Activated T-cell treated with anti-CD3 and anti-CD28 coated beads, Interleukin-2, amount 50 U/mL, for 1 hour (primary cell): ENCODE measurements around the gene KIAA0825.

Source experiments
- DNase-seq: peaks from one replicate; pipeline ENCODE4 v3.0.0-alpha.2; 2020

Gene KIAA0825

DNA sequence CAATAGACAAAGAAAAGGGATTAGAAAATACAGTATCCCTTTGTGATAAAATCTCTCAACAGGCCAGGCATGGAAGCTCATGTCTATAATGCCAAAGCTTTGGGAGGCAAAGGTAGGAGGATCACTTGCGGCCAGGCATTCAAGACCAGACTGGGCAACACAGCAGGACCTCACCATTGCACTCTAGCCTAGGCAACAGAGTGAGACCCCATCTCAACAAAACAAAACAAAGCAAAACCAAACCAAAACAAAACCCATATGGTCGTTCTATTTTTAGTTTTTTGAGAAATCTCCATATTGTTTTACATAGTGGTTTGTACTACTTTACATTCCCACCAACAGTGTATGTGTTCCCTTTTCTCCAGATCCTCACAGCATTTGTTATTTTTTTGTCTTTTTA, 193.0 kb downstream of the KIAA0825 start:
- DNase-seq: no peak

DNA sequence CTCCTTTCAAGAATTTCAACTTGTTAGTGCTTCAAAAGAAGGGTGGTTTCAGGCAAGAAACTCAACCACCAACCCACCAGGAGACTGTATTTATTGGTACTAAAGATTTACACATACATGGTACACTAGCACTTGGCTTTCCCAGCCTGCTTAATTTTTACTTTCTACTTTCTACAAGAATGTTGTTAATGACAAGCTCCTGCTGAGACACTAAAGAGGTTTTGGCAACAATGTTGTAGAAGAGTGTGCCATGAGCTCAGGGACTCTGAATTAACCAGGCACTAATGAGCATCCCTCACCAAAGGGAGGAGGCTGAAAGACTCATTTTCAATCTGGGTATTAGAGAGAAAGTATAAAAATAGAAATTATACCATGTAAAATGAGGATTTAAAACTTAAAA, 195.0 kb downstream of the KIAA0825 start:
- no peak for DNase-seq

DNA sequence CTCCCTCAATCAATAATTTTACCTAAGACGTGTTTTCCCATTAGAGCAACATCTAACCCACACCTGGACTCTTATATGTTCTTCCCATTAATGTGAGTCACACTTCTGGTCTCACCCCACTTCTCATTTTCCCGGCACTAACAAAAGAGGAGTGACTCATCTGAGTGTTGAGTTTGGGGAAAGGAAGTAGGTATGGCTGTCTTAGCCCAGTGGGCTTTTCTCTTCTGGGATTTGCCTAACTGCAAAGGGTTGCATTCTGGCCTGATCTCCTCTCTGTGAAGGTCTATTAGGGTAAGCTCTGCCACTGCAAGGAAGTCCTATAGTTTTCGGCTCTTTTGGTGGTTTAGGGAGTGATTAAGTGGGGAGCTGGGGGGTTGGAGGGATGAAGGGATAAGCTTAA, 195.6 kb downstream of the KIAA0825 start:
- no peak for DNase-seq

DNA sequence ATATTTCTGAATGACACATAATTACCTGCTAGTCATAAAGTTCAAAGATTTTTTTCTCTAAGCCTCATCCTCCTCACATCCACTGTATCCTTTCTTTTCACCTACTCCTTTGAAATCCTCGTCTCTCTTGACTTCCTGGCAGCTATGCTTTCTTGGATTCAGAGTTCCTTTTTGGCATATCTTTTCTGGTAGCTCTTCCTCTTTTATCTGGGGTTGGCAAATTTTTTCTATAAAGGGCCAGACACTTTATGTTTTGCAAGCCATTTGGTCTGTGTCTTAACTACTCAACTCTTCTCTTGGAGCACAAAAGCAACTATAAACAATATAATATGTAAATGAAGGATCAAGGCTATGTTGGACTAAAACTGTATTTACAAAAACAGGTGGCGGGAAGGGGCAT, 197.5 kb downstream of the KIAA0825 start:
- DNase-seq: no peak

DNA sequence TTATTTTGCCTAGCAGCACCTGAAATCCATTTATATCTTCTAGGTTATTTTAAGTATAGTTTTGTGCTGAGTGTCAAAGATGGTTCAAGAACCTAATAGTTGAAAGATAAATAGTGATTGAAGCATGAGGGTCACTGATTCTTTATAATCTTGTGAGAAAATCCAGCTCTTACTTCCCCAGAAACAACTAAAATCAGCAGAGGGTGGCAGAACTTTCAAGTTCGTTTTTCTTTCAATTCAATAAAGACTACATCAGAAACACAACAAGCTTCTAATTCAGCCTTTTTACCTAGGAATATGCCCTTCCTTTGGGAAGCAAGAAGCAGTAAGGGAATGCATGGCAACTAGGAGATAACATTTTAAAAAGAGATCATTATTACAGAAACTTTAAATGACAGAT, 202.6 kb downstream of the KIAA0825 start:
- DNase-seq: no peak

DNA sequence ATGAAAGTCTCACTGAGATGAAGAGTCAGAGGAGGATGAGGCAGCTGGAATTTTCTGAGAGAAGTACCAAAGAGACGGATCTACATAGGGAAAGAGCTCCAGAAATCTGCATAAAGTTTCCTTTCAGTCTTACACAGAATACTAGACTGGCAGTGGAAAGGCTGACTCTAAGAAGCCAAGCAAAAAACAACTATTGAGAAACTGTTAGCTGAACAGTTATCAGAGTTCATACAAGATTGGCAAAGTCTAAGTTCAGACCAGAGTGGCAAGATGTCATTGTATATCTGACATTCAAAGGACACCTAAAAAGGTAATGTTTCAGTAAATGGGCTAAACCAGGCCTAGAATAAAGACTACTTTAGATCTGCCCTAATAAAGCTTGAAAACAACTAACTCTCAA, 209.0 kb downstream of the KIAA0825 start:
- no peak for DNase-seq

DNA sequence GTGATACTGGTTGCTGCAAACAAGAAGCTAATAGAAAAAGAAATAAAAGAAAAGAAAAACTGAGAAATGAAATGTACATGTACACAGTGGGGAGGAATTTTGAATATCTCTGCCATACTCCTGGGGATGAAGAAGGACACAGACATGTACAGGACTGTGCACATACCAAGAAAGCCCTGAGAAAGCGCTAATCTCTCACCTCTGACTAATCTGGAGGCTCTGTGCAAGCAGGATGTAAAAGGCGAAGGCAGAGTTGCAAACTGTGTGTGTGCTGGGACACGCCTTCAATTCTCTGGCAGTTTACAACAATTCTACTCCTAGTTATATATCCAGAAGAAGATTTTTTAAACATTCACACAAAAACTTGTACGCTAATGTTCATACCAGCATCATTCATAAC, 211.4 kb downstream of the KIAA0825 start:
- no peak for DNase-seq

DNA sequence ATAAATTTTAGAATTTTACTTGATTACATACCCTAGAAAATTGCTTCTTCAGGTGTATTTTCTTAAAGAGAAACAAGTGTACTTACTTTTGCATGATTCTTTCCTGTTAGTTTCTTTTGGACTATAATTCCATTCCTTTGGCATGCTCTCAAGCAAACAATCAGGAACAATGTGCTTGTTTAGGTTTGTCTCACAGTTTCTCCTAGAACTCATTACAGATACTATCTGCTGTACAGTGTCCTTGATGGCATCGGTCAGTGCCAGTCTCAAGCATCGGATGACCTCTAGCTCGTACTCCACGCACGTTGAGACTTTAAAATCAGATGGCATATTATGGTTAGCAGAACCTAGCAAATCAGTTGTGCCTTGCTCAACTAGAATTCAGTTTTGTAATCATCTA, 214.9 kb downstream of the KIAA0825 start:
- DNase-seq: no peak

DNA sequence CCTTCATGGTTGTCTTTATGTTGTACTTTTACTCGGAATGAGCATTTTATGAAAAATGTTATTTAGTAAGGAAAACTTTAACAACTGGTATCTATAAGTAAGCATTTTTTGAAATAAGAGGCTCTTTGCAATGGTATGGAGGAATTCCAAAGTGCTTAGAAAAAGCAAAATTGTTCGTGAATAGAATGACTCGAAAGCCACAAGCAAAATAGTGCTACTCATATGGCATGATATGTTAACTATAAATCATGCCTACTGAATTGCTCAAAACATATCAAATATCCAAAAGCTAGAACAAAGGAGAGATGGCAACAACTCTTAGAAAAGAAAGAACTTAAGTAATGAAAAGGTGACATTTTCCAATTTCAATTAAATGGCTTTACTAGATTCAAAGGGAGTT, 216.3 kb downstream of the KIAA0825 start:
- DNase-seq: no peak

DNA sequence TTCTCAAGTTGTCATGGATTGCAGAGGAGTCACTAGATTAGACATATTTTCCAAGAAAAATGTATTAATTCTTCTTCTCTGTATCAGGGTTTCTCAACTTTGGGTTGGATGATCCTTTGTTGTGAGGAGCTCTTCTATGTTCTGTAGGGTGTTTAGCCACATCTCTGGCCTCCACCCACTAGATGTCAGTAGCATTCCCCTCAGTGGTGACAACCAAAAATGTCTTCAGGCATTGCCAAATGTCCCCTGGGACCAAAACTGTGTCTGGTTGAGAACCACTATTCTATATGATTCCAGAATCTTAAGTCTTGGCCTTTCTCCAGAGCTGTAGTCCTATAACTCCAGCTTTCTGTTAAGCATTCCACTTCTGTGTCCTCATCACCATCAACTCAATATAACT, 220.9 kb downstream of the KIAA0825 start:
- no peak for DNase-seq

DNA sequence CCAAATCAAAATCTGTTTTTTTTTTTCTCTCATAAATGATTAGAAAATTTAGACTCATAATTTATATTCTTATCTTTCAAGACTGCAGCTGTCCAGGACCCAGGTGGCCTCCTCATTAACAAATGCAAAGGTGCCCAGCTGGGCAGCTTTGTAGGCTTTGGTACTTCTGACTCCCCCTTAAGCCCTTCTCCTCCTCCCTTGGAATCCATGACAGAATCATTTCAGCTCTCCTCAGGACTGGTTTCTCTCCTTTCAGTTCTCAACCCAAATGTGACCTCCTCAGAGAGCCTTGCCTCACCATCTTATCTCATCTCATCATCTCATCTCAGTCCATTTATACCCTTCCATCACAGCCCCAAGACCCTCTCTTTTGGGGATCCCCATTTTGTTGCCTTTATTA, 221.7 kb downstream of the KIAA0825 start:
- DNase-seq: no peak

DNA sequence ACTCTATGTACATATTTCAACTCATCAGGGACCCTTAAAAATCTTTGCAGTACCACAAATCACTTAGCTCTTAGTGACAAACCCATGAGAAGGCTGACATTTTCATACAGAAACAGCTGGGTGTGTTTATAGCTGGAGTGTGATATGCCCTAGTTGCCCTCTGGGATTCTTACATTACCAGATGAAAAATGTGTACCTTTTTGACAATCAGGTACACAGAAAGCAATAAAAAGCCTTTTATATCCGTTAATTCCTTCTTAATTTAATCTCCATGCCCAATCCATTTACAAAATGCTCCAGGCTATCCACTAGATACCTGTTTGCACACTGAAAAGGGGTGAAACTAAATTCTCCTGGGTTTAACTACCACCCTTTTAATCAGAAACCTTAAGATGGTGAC, 222.9 kb downstream of the KIAA0825 start:
- DNase-seq: no peak

DNA sequence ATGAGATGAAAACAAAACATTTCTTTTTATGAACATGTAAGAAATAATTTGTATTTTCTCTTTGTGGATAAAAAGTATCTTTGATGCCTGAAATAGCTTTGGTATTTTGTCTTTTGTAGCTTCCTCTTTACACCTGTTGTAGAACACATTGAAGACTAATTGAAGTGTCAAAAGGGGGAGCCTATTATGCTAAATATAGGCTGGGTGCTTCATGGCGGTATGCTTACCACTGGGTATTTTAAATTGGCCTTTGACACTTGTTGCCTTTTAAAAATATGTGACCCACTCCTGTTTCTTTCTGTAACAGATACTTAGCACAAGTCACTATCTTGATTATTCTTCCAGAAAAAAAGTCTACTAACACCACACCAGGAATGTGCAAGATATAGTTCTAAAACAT, 226.4 kb downstream of the KIAA0825 start:
- no peak for DNase-seq

DNA sequence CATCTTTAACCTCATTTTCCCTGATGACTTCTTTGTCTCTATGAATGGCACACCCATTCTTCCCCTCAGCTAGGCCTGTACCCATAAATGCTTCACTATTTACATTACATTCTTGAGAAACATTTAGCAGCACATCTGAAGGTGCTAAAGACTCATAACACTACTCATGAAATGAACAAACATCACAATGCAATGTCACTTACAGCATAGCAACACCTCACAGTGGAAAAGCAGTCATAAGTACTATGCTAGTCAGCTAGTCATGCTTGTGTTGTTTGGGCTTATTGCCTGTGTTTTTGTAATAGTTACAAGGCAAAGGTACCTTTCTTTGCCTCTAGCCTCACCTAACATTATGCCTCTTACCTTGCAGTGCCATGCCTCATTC, 228.9 kb downstream of the KIAA0825 start:
- no peak for DNase-seq

DNA sequence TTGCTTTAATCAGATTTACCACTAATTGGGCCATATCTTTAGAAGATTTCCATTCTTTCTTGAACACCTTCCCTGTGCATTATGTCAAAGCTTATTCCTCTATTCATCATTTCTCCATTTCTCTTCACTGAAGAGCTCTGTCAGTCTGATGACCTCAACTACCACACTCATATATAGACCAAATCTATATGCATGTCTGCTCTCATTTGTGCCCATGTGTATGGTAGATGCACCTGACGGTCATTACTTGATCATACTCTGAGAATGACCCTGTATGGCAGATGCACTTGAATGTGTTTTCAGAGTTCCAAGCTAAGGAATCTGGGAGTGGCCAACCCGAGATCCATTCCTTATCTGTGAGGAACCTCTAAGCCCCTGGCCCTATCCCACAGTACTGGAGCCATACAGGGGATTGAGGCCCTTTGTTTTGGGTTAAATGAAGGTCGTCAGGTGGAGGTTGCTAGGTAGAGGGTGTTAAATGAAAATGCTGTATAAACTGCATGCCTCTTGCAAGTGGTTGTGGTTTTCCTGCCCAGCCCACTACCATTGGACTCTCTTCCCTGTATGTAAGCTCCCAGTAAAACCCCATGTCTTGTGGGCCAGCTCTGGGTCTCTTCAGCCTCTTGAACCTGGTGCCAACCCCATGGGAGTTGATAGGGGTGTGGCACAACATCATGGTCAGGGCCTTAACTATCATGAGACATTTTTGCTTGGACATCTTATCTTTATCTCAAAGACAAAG, 229.5 kb downstream of the KIAA0825 start:
- DNase-seq: no peak

DNA sequence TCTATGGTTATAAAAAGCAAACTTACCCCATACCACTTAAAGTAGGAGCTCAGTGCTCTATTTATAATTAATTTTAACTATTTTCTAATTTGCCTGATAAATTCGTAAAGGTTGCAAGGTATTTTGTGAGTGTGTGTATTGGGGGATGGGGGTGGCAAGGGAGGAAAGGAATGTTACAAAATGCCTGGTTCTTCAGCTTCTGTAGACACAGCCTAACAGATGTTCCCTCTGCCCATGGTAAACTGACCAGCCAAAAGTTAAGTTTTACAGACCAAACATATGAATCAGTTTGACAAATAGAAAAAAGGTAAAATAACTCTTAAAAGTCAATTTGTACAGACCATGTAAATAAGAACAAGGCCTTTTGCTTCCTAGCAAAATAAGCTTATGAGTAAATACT, 232.6 kb downstream of the KIAA0825 start:
- no peak for DNase-seq

DNA sequence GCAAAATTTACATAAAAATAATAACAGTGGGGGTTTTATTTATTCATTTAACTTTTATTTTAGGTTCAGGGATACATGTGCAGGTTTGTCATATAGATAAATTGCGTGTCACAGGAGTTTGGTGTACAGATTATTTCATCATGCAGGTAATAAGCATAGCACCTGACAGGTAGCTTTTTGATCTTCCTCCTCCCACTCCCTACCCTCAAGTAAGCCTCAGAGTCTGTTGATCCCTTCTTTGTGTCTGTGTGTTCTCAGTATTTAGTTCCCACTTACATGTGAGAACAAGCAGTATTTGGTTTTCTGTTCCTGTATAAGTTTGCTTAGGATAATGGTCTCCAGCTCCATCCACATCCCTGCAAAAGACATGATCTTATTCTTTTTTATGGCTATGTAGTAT, 240.3 kb downstream of the KIAA0825 start:
- DNase-seq: no peak

DNA sequence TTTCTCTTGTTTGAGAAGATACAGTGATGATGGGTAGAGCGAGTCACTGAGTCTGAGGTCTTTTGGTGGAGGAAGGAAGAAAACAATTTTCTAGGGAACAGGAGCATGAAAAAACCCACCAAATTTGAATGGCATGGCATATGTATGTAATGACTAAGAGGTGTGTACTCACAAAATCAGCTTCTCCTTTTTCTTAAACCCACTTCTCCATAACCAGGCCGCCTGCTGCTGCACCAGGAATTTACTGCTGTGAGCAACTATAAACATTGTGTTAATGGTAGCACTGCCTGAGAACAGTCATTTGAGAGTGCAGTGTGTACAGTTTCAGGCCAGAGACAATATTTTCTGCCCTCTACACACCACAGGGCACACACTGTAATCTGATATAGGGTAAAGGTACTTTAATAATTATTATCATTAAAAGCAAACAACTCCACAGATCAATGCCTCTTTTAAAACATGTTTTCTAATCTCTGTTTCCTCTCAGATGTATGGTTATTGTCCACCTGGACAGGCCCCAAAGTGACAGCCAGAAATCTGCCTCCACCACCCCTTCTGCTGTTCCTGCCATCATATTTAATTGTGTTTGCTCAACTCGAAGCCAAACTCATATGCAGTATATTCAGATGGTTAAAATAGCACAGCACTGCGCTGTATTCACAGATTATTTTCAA, 241.6 kb downstream of the KIAA0825 start:
- DNase-seq: no peak

DNA sequence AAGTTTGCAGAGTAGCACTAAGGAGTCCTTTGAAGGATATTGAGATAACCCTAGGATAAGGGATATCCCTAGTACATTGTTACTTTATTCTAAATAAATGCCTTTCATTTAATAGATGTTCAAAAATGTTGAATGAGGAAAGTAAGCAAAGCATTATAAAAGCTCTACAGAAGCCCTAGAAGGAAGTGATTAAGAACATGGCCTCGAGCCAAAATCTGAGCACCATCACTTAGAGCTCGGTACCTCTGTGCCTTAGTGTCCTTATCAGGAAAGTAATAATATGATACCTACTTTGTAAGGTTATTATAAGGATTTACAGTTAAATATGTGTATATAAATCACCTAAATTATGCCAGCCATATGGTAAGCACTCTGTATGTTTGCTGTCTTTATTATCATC, 242.6 kb downstream of the KIAA0825 start:
- no peak for DNase-seq

DNA sequence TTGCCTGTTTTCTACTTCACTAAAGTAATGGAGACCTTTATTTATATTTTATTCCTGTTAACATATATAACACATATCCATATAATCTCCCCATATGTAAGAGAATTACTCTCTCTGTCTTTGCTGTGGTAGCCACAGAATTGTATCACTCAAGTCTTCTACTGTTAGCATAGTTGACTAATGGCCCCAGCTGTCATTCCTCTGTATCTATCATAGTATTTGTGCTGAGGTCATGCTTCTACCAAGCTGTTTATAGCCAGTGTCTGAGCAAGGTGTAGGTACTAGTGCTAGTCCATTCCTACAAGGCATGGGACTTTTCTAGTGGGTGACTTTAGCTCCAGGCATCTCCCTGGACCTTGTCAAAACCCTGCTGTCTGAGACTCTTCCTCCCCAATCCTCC, 244.1 kb downstream of the KIAA0825 start:
- DNase-seq: no peak

DNA sequence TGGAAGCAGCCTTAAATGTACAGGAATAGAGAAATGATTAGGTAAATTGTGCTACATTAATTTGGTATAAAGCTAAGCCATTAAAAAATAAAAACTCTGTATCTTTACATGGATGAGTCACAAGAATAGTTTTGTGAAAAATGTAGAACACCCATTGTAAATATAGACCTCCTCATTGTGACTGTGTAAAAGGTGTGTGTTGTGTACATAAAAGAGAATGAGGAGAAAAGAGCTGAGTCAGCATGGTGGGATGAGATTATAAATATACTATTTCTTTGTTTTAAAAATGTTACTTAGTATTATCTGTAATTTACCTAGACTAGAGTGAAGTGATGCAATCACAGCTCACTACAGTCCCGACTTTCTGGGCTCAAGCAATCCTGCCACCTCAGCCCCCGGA, 250.5 kb downstream of the KIAA0825 start:
- DNase-seq: no peak

DNA sequence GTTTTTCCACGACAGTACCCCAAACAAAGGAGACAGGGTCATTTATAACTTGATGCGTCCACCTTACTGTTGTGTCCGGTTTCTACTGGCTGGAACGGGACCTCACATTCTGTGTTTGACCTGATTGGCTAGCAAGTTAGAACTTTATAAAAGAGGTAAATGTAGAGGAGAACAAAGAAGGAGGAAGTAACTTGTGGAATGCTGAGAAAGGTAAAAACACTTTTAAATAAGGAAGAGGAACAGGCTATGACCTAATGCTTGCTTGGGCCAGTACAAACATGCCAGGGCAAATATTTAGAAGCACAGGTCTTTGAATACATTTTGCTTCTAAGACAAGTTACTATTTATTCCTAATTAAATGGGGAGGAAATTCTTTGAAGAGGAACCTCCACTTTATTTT, 251.6 kb downstream of the KIAA0825 start:
- DNase-seq: no peak

DNA sequence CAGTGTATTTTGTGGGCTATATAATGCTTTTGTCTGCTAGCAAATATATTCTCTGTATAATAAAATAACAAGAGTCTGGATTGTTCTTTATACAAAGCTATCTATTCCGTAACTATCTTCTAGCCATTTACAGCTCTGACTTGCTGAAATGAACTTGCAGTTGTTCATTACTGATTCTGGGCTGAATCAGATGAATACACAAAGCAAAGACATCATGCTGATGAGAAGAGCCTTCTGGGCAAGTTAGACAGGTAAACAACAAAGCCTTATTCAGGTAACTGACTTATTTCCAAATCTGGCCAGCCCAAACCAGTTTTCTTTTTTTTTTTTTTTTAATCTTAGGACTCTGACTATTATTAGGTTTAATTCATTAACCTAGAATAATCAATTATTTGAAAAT, 255.5 kb downstream of the KIAA0825 start:
- no peak for DNase-seq

DNA sequence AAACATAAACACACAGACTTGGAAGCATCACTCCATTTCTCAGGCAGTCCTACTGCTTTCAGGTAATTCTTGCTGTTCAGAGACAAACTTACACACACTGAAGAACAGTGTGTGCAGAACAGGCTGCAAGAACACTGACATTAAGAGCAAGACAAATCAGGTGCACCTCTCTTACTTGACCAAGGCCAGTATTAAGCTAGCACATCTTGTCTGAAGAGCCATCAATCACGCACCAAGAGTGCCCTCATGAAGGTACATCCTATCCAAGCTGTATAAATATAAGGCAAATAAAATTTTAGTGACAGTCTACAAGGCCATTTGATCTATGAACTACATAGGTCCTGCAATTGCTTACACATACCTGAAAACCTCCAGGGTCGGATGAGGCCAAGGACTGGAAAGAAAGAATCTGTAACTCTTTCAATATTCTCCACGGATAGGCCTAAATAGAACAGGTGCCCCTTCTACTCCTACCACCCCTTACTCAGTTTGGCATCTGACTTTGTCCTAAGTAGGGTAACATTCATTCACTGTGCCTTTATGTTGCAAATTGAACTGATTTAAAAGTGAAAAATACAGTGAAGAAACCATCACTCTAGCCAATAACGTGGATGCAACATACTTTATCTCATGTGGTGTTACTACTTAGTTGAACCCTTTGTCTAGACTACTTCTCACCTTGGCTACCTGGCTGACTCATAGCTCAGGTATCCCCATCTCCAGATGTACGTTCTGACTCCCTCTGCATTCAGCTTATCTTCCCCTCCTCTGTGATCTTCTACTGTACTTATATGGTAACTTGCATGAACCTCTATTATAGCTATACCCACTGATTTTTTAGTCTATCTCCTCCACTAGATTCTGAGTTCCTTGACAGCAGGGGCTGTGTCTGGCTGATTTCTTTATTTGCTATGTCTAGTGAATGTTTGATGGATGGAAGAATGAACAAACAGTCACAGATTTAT, 256.3 kb downstream of the KIAA0825 start:
- DNase-seq: no peak
